Stimulated activated CD8-positive, alpha-beta memory T cell treated with anti-CD3 and anti-CD28 coated beads, Interleukin-15, amount 100 ng/mL, for 4 hours (primary cell): ENCODE data around the gene ZG16B.

ENCODE experiments used
- DNase-seq, 2 donors: peaks; one replicate each; pipeline ENCODE4 v3.0.0-alpha.2; 2020; ENCODE audit warnings: low read depth in 2 of 2

The ZG16B gene, protein sequence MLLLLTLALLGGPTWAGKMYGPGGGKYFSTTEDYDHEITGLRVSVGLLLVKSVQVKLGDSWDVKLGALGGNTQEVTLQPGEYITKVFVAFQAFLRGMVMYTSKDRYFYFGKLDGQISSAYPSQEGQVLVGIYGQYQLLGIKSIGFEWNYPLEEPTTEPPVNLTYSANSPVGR

GRCh38 chr16:2829501-2830354 lies at the start of gene ZG16B:
Gene ZG16B (plus strand): TSS chr16:2830303. CDS start chr16:2830442, 139 bp downstream.
- DNase-seq = no peak

DNA sequence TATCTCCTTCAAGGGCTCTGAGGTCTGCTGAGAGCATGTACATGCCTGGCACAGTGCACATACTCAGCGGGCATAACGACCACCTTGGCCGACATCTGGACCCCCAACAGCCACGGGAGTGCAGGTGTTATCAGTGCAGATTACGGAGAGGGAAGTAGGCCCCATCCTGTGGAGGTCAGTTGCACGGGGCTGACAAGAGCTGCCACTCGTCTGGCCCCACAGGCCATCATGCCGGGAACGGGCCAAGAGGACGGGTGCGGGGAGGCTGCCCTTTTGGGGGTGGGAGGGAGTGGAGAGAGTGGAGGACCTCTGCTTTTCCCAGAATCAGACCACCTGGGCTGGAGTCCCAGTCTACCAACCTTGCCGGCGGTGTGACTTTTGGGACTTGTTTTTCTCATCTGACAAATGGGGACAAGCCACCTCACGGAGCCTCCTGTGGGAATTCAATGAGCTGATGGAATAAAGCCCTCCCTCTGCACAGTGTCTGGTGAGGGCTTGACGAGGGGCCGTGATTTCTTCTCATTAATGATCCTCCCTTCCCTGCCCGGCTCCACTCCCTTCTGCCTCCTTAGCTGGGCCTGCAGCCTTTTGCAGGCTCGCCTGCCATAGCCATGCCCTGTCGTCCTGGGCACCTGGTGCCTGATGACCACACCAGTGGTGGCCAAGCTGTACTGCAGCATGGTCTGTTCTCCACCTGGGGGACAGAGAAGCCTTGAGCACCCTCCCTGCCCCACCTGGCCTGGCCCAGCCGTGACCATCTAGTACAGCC lies 47.3 kb upstream of the ZG16B start:
- DNase-seq = no peak

GRCh38 chr16:2783581-2784357 lies 46.3 kb upstream of the ZG16B start:
- DNase-seq = no peak

DNA sequence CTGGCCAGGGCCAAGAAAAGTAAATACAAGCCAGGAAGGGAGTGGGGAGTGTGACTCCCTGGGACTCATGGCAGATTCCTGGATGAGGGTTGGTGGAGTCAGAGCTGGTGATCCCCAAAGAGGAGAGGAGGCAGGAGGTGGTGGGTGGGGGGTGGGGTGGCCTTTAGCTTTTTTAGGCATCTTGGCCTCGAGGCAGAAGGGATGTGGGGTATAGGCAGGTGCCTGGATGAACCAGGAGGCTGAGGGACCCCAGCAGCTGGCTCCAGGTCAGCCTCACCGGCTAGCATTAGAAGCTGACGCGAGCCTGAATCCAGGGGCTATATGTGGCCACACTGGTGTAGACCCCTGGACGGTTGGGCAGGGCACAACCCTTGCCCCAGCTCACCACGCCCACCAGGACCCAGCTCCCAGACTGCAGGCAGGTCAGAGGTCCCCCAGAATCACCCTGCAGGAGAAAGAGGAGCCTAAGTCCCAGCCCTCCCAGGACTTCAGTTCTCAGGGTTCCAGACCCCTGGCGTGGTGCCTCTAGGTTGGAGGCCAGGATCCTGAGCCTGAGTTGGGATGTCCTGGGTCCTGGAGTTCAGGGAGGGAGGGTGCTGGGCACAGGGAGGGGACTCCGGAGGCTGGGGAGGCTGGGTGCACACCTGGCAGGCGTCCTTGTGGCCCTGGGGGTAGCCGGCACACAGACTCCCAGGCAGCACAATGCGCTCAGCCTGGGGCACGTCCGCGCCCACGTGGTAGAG lies 45.6 kb upstream of the ZG16B start:
- no peak for DNase-seq

DNA sequence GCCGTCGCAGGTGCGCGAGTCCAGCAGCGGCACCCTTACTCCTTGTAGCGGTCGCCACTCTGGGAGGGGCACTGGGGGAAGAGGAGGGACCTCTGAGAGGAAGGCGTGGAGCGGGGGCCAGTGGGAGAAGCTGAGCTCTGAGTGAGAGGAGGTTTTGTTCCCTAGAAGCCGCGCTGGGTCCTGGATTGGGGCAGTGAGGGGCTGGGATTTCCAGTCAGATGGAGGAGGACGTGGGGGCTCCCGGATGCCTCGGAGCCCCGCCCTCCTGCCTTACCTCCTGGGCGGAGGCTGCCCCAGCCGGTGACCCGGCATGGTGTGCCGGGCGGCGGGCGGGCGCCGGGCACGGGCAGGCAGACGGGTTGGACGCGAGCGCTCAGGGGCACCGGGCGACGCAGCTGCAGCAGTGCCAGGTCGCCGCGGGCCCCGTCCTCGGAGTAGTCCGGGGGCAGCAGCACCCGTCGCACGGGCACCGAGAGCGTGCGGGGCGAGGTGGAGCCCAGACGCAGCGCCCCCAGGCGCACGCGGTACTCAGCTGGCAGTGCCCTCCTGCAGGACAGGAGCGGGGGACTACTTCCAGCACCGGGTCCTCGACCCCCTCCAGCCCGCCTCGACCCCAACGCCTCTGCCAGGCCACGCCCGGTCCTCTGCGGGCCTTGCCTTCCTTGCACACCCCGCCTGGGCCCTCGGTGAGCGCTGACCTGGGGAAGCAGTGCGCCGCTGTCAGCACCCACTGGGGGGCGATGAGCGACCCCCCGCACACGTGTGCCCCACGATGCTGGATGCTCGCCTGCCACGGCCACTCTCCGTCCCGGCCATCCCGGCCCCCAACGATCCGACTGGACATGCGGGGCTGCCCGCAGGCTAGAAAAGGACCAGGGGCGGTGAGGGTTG lies 44.8 kb upstream of the ZG16B start:
- peak in 1 of 2 donors; percentile 20 for DNase-seq

- no peak for DNase-seq
Measured at GRCh38 chr16:2786061-2786825, 43.9 kb upstream of the ZG16B start.

DNA sequence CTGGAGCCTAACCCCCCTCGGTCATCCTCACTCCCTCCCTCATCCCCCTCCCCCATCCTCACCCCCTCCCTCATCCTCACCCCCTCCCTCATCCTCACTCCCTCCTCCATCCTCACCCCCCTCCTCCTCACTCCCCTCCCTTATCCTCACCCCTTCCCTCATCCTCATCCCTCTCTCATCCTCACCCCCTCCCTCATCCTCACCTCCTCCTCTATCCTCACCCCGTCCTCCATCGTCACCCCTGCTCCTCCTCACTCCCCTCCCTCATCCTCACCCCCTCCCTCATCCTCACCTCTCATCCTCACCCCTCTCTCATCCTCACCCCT lies 43.3 kb upstream of the ZG16B start:
- DNase-seq = no peak

GRCh38 chr16:2787406-2787805 lies 42.7 kb upstream of the ZG16B start, which contains the start of gene PRSS33:
Gene PRSS33 (minus strand): TSS chr16:2787560. CDS start chr16:2786547, 1,013 bp downstream.
- no peak for DNase-seq

- no peak for DNase-seq
Measured at GRCh38 chr16:2787961-2788360, 42.1 kb upstream of the ZG16B start.

- no peak for DNase-seq
Measured at GRCh38 chr16:2790631-2791030, 39.5 kb upstream of the ZG16B start.

DNA sequence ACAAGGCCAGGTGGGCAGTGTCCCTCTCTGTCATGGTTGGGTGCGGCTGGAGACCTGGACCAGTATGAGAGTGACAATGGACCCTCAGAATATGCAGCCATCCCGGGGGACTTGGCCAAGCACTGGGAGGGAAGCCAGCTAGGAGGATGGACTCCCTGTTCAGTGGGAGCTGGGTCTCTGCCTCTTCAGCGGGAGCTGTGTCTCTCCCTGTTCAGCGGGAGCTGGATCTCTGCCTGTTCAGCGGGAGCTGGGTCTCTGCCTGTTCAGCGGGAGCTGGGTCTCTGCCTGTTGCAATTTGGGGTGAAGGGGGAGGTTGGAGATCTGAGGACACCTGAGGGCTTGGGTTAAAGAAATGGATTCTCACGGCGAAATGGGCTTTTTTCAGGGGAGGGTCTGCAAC lies 38.9 kb upstream of the ZG16B start:
- DNase-seq = no peak

DNA sequence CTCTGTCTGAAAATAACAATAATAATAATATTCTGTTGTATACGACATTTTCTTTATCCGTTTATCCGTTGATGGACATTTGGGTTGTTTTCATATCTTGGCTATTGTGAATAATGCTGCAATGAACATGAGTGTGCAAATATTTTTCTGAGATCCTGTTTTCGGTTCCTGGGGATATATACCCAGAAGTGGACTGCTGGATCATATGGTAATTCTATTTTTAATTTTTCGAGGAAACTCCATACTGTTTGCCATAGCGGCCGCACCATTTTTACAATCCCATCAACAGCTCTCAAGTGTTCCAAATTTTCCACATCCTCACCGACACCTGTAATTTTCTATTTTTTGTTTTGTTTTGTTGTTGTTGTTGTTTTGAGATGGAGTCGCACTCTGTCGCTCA lies 37.2 kb upstream of the ZG16B start:
- DNase-seq = no peak

DNA sequence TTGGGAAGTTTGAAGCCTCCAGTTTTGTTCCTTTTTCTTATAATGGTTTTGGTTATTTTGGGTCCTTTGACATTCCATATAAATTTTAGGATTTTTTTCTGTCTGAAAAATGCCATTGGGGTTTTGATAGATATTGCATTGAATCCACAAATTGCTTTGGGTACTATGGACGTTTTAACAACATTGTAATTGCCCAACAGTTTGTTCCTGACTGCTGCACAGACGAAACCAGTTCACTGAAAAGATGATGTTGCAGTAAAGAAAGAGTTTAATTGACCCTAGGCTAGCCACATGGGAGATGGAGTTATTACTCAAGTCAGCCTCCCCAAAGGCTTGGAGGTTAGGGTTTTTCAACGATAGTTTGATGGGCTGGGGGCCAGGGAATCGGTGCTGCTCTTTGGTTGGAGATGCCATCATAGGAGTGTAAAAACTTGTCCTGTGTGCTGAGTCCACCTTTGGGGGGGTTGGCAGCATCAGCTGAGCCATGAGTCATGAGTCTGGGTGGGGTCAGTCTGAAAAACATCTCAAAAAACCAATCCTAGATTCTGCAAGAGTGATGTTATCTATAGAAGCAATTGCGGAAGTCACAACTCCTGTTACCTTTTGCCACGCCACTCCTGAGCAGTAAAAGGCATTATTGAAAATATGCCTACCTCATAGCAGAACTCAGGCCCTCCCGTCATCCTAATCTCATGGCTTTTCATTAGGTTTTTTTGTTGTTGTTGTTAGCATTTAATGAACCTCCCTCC lies 34.5 kb upstream of the ZG16B start:
- no peak for DNase-seq

GRCh38 chr16:2798723-2799204 lies 31.3 kb upstream of the ZG16B start:
- DNase-seq = no peak

GRCh38 chr16:2799205-2799858 lies 30.8 kb upstream of the ZG16B start:
- DNase-seq = no peak

- DNase-seq = no peak
Measured at GRCh38 chr16:2799859-2800226, 30.3 kb upstream of the ZG16B start.

GRCh38 chr16:2803545-2804195 lies 26.4 kb upstream of the ZG16B start:
- no peak for DNase-seq

DNA sequence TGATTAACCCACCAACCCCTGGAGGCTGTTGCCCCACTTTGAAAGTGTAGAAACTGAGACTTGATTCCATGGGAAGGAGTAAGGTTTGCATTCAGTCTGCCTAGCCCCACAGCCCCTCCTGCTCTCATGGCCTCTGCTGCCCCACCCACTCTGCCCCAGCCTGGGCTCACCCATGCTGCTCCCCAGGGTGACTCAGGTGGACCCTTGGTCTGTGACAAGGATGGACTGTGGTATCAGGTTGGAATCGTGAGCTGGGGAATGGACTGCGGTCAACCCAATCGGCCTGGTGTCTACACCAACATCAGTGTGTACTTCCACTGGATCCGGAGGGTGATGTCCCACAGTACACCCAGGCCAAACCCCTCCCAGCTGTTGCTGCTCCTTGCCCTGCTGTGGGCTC lies 25.4 kb upstream of the ZG16B start:
- no peak for DNase-seq
